NCI-H460 (cell line): ENCODE results near the gene ILDR2. TPM values are rescaled to one million over a fixed set of nuclear protein-coding genes. Genes with fewer than 3 reads are reported as not detected.
"Not testable (repeated sequence)": the region's sequence is repeated elsewhere in the genome, so short reads cannot be mapped to it uniquely, and the experiment has no call there.

Experiments used
- DNase-seq: peaks from one replicate; pipeline ENCODE4 v3.0.0-alpha.2; 2016; ENCODE audit warnings: low read depth; ENCODE audit errors: extremely low read depth
- total RNA-seq: library from RNA; depleted of rRNA; stranded (reverse); fragments of >200 nt; shearing (Covaris generic); gene quantifications from 2 replicates; pipeline ENCODE4 v1.2.3, GENCODE V29; 2014

Gene ILDR2
- total RNA-seq, 1 experiment from 2014 or later: 0.22 TPM

DNA sequence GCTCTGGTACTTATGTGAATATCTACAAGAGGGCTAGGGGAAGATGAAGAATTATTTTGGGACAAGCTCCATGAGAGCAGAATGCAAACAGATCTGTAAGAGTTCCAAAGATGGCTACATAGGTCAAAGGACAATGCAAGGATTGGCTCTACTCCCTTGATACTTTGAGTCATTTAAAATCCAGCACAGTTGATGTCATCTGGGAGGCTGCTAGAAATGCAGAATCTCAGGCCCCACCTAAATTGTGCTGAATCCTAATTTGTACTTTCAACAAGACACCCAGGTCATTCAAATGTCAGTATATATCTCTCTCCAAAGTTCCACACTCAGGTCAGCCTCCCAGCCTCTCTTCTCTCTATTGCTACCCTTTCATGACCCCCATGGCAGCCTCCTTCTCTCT, 75.6 kb downstream of the ILDR2 start:
- DNase-seq: no peak

DNA sequence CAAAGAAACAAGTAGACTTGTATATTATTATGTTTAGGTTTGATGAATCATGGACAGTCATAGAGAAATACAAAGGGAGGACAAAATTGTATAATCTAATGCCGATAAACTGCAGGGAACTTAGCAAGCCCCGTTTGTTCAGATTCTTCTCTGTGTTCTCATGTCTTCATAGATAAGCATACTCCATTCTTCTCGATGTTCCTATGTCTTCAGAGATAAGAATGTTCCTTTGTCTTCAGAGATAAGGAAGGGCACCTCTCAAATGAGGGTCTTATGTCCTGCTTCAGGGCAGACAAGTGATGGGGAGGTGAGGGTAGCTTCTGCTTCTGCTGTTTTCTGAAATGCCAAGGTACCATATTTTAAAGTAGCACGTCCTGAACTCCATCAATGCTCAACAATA, 79.6 kb downstream of the ILDR2 start:
- no peak for DNase-seq

DNA sequence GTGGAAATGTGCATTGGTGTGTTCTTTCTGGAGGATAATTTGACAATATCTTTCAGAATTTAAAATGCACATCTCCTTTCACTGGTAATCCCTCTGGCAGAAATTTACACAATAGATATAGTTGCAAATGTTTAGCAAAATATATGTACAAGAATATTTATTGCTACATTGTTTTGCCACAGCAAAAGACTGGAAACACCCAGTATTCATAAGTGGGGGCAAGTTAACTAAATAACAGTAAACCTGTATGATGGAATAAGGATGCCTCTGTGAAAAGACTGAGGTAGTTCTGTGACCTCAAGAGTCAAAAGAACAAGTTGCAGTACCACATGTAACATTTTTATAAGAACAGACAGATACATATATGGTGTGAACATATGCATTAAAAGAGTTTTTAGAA, 85.6 kb downstream of the ILDR2 start:
- DNase-seq: no peak

DNA sequence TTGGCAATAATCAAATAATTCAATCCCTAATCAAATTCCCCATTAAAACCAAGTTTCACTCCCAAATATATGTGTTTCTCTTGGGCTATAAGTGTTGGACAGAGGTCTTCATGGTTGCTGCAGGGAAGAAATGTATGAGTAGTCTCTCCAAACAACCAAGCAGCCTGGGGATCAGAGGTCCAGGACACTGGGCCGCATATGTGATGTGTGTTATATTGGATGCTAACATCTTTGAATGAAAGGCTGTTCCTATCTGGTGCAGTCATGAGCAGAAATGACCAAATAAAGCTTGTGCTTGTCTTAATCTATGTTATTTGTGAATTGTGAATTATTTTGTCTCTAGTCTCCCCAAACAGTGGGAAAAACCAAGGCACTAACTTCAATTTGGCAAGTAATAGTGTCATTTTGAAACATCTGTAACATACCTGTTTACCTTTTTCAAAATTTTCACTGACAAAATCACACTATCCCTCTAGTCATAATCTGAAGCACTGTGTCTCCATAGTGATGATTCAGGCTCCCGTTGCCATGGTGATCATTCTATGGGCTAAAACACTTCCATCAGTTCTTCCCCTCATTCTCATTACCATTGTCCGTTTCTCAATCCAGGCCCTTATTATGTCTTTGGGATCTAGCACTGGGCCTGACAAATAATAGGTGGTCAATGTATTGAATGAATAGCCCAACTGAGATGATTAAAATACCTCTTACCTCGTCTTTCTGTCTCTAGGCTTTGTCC, 86.8 kb downstream of the ILDR2 start:
- no peak for DNase-seq

DNA sequence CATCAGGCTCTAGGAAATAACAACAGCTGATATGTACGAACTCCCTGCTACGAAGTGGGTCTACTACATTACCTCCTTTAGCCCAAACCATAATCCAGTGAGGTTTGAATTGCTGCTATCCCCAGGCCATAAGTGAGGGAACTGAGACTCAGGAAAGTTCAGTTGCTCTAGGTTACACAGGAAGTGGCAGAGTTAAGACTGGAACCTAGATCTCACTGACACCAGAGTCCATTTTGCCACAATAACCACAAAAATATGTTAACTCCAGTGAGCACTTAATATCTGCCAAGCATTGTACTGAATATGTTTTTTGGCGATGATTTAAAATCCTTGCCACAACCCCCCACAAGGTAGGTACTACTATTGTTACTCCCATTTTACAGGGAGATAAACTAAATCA, 90.4 kb downstream of the ILDR2 start:
- no peak for DNase-seq

DNA sequence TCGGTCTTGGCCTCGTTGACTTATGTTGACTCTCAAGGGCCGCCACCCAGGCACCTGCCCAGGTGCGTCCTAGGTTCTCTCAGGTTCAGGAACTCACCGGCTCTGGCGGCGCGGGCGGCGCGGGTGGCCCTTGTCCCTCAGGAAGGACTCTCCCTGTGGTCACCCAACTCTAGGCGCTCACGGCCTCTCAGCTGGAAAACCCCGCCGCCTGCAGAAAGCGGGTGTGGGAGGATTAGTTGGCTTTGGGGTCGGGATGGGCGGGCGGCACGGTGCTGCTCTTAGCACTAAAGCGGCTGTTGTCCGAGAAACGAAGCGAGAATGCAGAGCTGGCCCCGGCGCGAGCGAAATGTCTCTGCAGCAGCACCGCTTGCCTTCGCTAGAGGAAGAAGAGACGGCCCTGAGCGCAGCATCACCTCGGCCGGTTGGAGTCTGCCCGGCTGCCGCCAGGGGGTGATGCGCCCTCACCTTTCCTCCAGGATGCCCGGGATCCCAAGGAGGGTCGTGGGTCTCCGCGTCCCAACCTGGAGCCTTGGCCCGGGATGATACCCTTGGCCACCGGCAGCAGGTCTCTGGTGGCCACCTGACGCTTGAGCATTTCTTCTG, 91.2 kb downstream of the ILDR2 start:
- DNase-seq: no peak

DNA sequence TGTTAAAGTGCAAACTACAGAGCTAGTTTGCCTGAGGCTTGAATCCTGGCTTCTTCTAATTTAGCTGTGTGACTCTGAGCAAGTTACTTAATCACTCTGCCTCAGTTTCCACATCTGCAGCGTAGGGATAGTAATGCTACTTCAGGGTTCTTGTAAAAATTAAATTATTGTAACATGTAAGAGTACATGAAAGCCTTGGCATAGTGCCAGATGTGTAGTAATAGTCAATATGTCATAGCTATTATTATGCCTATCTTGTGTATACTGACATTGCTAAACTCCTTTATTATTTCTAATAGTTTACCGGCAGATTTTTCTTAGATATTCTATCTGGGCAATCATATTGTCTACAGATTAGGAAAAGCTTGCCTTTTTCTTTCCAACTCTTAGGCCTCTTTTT, 92.4 kb downstream of the ILDR2 start:
- DNase-seq: no peak

DNA sequence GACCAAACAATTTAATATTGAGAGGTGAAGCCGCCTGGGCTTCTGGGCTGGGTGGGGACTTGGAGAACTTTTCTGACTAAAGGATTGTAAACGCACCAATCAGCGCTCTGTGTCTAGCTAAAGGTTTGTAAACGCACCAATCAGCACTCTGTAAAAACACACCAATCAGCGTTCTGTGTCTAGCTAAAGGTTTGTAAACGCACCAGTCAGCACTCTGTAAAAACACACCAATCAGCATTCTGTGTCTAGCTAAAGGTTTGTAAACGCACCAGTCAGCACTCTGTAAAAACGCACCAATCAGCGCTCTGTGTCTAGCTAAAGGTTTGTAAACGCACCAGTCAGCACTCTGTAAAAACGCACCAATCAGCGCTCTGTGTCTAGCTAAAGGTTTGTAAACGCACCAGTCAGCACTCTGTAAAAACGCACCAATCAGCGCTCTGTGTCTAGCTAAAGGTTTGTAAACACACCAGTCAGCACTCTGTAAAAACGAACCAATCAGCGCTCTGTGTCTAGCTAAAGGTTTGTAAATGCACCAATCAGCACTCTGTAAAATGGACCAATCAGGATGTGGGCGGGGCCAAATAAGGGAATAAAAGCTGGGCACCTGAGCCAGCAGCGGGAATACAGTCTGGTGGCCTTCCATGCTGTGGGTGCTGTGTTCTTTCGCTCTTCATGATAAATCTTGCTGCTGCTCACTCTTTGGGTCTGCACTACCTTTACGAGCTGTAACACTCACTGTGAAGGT, 97.0 kb downstream of the ILDR2 start:
- DNase-seq: not testable (repeated sequence)

DNA sequence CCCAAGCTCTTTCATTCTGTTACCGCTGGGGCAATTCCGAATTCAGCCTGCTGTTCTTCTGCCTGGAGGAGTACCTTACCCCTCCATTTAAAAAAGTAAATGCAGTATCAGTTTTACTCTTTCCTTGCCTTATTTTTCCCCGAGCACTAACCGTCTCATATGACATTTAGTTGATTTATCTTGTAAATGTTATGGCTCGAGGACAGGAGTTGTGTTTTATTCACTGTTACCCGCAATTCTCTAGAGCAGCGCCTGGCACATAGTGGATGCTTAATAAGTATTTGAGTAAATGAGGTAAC, 98.9 kb downstream of the ILDR2 start:
- no peak for DNase-seq

DNA sequence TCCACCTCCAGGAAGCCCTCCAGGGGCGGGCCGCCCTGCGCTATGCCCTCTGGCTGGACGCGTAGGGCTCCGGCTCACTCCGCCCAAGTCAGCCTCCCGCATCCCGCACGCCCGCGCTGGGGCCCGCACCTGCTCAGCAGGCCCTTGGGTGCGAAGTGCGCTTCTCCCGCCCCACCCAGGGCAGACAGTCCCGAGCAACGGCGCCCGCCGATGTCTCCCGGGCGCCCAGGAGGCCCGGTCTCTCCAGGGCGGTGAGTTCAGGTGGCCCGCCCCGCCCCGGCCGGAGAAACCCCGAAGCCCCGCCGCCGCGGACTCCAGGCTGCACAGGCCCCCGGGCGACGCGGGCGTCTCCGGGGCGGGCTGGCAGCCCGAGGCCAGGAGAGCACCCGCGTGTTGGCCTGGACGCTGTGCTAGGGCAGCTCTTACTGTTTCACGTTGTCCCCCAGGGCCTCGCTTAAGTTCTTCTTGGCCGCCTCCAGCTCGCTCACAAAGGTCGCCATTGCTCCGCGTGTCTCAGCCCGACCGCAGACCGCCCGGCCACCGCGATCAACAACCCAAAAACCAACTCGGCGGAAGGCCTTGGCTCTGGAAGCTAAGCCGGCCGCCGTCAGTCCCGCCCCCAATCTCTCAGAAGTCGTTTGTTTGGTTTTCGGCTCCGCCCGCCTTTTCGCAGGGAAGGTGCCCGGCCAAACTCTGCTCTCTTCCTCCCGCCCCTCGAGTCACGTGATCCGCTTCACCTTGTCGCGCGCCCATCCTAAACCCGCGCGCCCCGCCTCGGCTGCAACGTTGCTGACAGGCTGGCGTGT, 99.4 kb downstream of the ILDR2 start, which contains the start of gene TADA1:
TSS of gene TADA1 (minus strand) at position 531 of the 806 bp plus-strand sequence. CDS start at position 500, 31 bp downstream.
- DNase-seq: peak; percentile 100

DNA sequence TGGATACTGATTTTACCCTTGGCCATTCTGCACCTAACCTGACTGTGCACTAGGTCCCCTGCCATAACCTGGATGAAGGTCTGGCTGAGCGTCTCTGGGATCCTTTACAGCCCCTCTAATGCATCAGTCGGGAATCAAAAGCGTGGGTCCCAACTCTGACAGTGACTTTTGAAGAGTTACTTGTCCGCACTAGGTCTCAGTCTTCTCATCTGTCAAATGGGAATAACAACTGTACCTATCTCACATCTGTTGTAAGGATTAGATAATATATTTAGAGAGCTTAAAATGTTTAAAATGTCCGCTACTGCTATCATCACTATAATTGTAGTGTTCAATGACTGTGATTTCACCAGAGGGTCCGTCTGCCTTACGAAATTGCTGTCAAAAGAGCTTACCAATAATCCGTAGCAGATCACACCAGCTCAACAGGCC, 100.0 kb downstream of the ILDR2 start:
- no peak for DNase-seq

DNA sequence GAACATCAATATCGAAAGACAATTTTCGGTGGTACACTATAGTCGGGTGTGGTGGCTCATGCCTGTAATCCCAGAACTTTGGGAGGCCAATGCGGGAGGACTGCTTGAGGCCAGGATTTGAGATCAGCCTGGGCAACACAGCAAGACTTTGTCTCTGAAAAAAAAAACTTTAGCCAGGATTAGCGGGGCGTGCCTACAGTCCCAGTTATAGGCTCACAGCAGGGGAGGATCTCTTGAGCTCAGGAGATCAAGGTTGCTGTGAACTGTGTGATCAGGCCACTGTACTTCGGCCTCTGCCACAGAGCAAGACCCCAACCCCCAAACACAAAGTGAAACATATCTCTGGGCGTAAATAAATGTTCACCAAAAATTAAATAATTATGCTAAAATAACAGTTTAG, 100.9 kb downstream of the ILDR2 start:
- no peak for DNase-seq

DNA sequence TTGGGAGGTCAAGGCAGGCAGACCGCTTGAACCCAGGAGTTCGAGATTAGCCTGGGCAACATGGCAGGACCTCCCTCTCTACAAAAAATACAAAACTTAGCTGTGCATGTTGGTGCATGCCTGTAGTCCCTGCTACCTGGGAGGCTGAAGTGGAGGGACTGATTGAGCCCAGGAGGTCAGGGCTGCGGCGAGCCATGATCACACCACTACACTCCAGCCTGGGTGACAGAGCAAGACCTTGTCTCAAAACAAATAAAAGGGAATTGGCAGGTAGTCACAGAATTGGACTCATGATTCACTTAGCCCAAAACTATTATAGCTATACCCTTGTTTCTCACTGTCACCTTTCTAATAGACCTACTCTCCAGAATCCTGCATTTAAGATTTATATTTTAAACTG, 104.8 kb downstream of the ILDR2 start:
- DNase-seq: no peak

DNA sequence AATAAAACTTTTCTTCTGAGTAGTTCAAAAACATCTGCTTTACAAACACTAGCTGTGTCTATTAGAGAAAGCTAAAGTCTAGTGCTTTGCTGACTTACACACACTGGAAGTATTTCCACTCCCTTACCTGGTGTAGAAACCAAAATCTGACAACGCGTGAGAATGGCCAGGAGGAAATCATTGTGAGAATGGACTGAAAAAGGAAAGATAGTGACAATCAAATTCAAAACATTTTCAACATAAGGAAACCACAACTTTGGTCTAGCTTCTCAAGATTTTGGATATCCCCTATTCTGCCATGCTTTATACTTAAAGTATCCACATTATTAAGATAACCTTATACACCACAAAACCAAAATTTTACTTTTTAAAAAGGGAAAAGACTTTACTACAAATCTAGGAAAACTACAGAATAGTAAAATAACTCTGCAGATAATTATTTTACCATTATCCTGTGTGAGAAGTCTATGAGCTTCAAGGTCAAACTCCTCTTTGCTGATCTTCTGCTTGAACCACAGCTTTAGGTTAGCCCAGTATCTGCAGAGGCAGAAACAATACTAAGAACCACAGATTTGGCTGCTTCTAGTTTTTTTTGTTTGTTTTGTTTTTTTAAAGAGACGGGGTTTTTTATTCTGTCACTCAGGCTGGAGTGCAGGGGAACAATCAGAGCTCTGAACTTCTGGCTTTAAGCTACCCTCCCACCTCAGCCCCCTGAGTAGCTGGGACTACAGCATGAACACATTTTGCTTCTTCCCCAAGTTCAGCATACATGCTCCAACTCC, 105.8 kb downstream of the ILDR2 start:
- no peak for DNase-seq

DNA sequence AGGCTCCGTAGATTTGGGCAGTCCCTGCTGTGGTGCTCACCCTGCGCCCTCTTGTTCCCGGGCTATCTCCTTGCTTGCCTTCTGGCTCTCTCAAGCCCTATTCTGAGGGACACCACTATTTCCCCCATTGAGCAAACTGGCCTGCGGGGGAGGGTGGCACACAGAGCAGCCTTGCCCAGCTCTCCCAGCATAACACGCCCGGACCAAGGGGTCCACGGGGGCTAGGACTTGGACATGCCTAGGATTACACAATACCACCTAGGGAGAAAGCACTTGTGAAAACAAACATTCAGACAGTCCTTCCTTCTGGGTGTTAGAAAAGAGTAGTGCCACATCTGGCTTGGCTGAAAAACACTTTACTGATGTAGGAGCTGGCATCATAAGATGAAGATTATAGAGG, 106.7 kb downstream of the ILDR2 start:
- DNase-seq: no peak

DNA sequence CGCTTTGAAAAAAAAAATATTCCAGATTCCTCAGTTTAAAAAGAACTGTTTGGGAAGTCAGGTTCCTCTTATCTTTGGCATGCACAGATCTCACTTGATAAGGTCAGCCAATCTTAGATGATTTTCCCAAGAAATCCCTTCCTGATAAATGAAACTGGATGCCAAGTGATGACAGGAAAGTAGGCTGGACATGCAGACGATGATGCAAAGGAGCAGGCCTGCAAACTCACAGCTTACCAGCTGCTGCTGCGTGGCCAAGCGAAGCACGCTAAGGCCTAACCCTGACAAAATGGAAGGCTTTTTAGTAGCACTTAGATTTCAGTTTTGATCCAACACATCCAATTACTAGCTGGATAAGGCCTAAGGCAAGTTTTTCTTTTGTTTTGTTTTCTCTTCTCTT, 109.4 kb downstream of the ILDR2 start:
- no peak for DNase-seq

DNA sequence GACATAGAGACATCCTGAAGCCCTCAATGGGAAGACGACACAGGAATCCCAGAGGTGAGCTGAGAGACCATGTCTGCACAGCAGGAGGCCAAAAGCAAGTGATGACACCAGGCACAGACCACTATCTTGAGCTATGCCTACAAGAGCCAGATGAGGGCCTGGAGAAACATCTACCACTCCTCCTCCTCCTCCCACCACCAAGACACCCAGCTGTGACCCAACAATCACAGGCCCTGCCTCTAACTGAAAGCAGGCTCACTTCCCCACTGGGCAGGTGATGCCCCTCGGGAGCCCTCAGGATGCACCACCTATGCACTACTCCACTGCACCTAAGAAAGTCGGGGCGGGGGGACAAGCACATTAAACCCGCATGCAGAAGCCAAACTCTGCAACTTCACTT, 115.7 kb downstream of the ILDR2 start:
- no peak for DNase-seq

DNA sequence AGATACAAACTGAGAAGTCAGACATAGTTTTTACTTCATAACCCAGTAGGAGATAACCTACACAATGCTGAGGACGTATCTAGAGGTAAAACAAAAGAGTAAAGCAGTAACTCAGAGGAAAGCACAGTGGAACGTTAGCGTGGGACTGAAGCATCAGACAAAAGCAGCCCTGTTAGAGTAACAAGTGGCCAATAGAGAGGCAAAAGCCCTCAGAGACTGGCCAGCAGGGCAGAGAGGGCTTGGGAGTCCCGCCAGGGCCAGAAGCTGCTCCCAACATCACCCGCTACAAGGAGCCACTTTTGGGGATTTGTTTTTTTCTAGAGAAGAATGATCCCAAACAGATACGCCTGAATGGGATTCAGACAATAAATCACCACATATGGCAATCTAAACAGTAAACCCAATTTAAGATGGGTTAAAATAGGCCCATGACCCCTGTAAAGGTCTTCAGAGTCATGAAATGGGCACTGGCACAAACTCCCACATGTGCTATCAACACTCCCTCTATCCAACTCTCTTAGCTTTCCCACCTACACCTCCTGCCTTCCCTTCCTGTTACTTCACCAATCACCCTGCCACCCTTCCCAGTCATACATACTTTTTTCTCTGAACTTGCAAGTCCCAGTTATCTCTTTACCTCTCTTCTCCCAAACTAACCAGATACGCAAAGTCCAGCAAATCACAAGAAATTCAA, 116.5 kb downstream of the ILDR2 start:
- DNase-seq: no peak
